ENCODE data around the gene ANKRD17.

- TF ChIP-seq CTCF (IDR thresholded peaks at IDR 0.05; ENCODE audit: low read length) (no peak), EZH2 (optimal IDR thresholded peaks at IDR 0.05; ENCODE audit: low read depth, low read length) (no peak)
These were observed 12.6 kb downstream of the ANKRD17 start for GRCh38 chr4:73245955-73246354.

Data from MM.1S (cell line).